Occipital lobe (tissue), 2 donors: ENCODE data around the gene MRRF. TPM values are rescaled to one million over a fixed set of nuclear protein-coding genes. Genes with fewer than 3 reads are reported as not detected.

Experiments used
- DNase-seq: peaks from one replicate; lab custom pipeline; 2025; lab: John Stamatoyannopoulos, UW
- total RNA-seq: library from RNA; depleted of rRNA; stranded (reverse); fragments of >200 nt; gene quantifications from one replicate; pipeline ENCODE4 v1.2.3, GENCODE V29; 2014

The MRRF gene
- 26.2 TPM for total RNA-seq

GRCh38 chr9:122264360-122265148 is at the start of gene MRRF, which contains the start of gene RBM18:
Gene MRRF, plus strand, starts transcription at chr9:122264882. Its CDS starts 6,010 bp downstream, at chr9:122270892.
Gene RBM18, minus strand, starts transcription at chr9:122264840. Its CDS starts 3,348 bp downstream, at chr9:122261492.
- peak; percentile 82 for DNase-seq

GRCh38 chr9:122215663-122216062 is 49.0 kb upstream of the MRRF start:
- DNase-seq, result no peak

GRCh38 chr9:122216138-122216797 is 48.4 kb upstream of the MRRF start:
- no peak for DNase-seq

GRCh38 chr9:122216798-122217418 is 47.8 kb upstream of the MRRF start:
- no peak for DNase-seq

- DNase-seq, result no peak
Observed at GRCh38 chr9:122217640-122218039, 47.0 kb upstream of the MRRF start.

GRCh38 chr9:122218071-122218934 is 46.4 kb upstream of the MRRF start:
- no peak for DNase-seq

- no peak for DNase-seq
Observed at GRCh38 chr9:122218935-122219855, 45.5 kb upstream of the MRRF start.

GRCh38 chr9:122219856-122220672 is 44.6 kb upstream of the MRRF start:
- DNase-seq, result no peak

- DNase-seq, result no peak
Observed at GRCh38 chr9:122220673-122221182, 44.0 kb upstream of the MRRF start.

- DNase-seq, result no peak
Observed at GRCh38 chr9:122221183-122221811, 43.4 kb upstream of the MRRF start.

- DNase-seq, result no peak
Observed at GRCh38 chr9:122222791-122223190, 41.9 kb upstream of the MRRF start.

- no peak for DNase-seq
Observed at GRCh38 chr9:122223435-122223834, 41.2 kb upstream of the MRRF start.

GRCh38 chr9:122225312-122226141 is 39.2 kb upstream of the MRRF start:
- no peak for DNase-seq

GRCh38 chr9:122226142-122226757 is 38.4 kb upstream of the MRRF start:
- DNase-seq, result no peak

GRCh38 chr9:122226758-122227574 is 37.7 kb upstream of the MRRF start:
- DNase-seq, result no peak

GRCh38 chr9:122227575-122227900 is 37.1 kb upstream of the MRRF start:
- DNase-seq, result no peak

GRCh38 chr9:122228191-122228567 is 36.5 kb upstream of the MRRF start:
- DNase-seq, result no peak
